Right lobe of liver (tissue), 4 donors: ENCODE data around the gene RUBCN.

Source experiments
- POLR2A ChIP-seq: fragments of 450-650 bp; IDR thresholded peaks from one replicate; pipeline ENCODE4 v1.6.1; 2017; ENCODE audit warnings: antibody characterized with exemption, mild to moderate bottlenecking
- TF ChIP-seq, protein P1 (sequence below), 4 donors: fragments of 200-600 bp in 3 of 4; fragments of 450-650 bp in 1 of 4; IDR thresholded peaks; one replicate each; pipeline versions ENCODE4 v1.5.1 to v1.8.0; 2016 to 2022; ENCODE audit warnings: antibody characterized with exemption in 4 of 4, mild to moderate bottlenecking in 2 of 4
- donor health status: DM: no; HTN: no; CAD: no.
- donor health status: DM: no; HTN: no; CAD: no.
- donor health status: DM: no; HTN: yes; CAD: no.

DNA sequence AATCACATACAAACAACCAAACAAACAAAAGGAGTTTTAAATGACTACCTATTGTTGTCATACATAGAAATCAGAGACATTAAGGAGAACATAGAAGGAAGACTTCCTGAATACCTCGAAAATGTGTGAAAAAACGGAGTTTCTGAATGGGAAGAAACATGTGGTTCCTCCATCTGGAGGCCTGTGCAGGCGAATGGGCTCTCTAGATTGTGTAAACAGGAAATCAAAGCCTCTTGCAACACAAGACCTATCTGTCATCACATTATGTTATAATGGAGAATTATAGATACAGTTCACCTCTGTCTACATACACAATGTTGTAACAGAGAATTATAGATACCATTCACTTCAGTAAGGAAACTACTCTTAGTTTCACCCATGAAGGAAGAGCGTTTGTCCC, 44.1 kb downstream of the RUBCN start:
- TF ChIP-seq, protein P1, sequence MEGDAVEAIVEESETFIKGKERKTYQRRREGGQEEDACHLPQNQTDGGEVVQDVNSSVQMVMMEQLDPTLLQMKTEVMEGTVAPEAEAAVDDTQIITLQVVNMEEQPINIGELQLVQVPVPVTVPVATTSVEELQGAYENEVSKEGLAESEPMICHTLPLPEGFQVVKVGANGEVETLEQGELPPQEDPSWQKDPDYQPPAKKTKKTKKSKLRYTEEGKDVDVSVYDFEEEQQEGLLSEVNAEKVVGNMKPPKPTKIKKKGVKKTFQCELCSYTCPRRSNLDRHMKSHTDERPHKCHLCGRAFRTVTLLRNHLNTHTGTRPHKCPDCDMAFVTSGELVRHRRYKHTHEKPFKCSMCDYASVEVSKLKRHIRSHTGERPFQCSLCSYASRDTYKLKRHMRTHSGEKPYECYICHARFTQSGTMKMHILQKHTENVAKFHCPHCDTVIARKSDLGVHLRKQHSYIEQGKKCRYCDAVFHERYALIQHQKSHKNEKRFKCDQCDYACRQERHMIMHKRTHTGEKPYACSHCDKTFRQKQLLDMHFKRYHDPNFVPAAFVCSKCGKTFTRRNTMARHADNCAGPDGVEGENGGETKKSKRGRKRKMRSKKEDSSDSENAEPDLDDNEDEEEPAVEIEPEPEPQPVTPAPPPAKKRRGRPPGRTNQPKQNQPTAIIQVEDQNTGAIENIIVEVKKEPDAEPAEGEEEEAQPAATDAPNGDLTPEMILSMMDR (IDR thresholded peaks at IDR 0.05), result no peak
- no peak for TF ChIP-seq POLR2A
